GM18907 (cell line): Measurements from ENCODE around the gene ZBED3.

Source experiments
- ATAC-seq: cut with Tn5 transposase; IDR thresholded peaks from one replicate; pipeline ENCODE4 v1.9.1; 2021; ENCODE audit warnings: mild to moderate bottlenecking, moderate library complexity; ENCODE audit not compliant: unreplicated experiment

The ZBED3 gene

GRCh38 chr5:77077829-77078176 is 9.3 kb downstream of the ZBED3 start:
- no peak for ATAC-seq

- ATAC-seq = peak; percentile 85
Observed at GRCh38 chr5:77076961-77077828, 9.9 kb downstream of the ZBED3 start.

- no peak for ATAC-seq
Observed at GRCh38 chr5:77074745-77075144, 12.3 kb downstream of the ZBED3 start.

DNA sequence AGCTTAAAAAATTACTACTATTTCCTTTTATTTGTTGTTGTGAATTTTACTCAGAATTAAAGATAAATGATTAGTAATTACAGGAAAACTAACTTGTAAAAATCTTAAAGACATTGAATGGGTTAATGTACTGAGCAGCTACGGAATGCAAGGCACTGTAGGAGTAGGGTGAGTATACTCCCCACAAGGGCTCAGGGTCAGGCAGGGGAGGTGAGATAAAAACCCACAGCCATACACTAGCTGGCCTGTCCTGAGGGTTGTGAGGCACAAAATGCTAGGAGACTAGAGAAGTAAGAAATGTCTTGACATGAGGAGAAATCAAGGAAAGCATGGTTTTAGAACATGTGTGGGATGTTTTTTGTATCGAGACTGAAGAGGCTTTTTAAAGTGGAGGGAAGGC is 13.4 kb downstream of the ZBED3 start:
- ATAC-seq = no peak

DNA sequence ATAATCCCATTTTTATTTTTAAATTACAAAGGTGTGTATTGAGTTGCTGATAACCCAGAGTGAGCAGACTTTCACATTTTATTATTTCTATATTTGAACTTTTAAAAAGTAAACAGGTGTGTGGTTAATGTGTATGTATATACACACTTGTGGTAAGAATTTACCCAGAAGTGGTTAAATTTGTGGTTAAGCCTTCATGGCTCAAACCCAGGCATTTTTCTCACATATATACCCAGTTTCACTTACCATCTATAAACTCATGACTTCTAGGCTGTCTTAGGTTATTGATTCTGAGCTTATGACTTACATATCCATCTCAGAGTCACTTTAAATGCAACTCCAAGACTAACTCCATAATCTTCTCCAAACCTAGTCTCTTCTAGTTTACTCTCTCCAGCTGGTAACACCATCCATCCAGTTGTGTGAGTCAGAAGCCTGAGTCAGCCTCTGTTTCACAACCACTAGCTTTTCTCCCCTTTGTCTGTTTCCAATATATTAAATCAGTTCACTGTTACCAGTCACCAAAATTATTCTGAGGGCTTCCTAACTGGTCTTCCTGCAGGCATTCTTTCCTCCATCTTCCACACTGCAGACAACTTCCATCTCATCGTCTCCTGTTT is 20.2 kb downstream of the ZBED3 start:
- ATAC-seq = peak; percentile 74

DNA sequence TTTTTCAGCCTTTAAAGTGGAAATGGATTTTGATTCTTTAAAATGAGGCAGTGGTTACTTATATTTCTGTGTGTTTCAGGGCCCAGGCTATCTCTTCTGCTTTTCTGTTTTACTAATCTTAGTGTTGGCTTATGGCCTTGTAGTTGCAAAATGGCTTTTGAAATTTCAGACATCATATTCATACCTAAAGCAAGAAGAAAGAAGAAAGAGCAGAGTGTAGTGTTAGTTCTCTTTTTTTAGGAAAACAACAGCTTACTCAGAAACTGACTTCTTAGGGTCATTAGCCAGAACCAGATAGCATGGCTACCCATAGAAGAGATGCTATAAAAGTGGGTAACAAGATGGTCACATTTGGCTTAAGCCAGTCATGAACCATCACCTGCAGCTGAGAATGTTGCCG is 20.9 kb downstream of the ZBED3 start:
- peak; percentile 31 for ATAC-seq

DNA sequence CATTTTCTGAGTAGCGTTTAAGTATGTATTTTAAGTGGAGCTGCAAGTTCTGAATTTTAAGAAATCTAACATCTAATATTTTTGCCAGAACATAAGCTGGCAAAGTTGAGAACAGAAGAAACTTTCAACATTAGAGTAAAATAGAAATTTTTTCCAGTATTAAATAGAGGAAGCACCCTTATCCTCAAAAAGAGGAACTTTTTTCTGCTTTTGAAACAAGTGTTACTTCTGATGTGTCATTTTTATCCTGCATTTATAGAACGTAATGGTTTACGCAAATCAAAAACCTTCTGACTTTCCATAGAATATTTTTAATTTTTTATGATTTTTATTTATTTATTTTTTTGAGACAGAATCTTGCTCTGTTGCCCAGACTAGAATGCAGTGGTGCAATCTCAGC is 21.8 kb downstream of the ZBED3 start:
- no peak for ATAC-seq

GRCh38 chr5:77064040-77064439 is 23.0 kb downstream of the ZBED3 start:
- no peak for ATAC-seq

- no peak for ATAC-seq
Observed at GRCh38 chr5:77046416-77047073, 40.5 kb downstream of the ZBED3 start.

GRCh38 chr5:77035950-77036349 is 51.1 kb downstream of the ZBED3 start:
- ATAC-seq = no peak

DNA sequence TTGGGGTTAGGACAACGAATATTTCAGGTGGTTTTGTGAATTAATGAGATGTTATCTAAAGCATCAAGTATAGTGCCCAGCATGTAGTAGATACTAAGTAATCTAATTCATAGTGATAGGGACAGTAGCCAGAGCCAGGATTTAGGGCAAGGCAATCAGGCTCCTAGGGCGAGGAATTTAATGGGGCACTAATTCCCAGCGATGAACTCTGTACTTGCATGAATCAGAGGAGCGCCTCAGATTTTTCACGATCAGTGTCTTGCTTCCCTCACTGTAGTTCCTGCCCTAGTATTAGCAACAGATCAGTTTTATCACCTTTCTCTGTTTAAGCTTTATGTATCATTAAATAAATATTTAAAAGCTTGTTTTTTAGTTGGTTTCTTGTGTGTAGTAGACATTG is 53.7 kb downstream of the ZBED3 start:
- ATAC-seq = no peak

DNA sequence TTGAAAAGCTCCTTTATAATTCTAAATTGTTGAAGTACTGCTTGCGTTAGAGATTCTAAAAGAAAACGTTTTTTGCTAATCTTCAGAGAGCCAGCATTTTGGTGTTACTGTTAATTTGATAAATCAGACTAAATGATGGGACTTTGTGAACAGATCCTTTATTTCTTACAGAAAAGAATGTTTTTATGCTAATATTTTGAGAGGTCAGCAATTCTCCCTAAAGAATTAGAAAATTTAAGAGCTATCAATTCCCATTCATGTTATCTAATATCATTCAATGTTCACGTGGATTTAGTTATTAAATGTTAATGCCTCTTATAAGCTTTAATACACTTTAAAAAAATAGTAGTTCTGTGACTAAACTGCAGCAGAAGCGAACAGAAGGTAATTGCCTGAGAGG is 54.5 kb downstream of the ZBED3 start:
- no peak for ATAC-seq

DNA sequence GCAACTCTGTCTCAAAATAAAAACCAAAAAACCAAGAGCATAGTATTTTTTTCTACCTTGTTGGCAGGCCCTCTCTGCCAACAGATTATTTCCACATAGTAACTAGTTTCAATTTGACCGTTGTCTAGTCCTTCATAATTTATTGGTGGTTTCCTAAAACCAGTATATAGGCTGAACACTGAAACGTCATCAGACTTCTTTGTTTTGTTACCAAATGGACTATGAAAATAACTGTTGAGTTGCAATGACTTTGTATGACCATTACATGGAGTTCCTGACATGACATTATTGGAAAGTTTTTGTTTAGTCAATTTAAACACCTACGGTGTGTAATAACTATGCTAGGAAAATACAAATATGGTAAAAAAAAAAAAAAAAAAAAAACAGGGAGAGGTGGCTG is 55.2 kb downstream of the ZBED3 start:
- ATAC-seq = no peak

DNA sequence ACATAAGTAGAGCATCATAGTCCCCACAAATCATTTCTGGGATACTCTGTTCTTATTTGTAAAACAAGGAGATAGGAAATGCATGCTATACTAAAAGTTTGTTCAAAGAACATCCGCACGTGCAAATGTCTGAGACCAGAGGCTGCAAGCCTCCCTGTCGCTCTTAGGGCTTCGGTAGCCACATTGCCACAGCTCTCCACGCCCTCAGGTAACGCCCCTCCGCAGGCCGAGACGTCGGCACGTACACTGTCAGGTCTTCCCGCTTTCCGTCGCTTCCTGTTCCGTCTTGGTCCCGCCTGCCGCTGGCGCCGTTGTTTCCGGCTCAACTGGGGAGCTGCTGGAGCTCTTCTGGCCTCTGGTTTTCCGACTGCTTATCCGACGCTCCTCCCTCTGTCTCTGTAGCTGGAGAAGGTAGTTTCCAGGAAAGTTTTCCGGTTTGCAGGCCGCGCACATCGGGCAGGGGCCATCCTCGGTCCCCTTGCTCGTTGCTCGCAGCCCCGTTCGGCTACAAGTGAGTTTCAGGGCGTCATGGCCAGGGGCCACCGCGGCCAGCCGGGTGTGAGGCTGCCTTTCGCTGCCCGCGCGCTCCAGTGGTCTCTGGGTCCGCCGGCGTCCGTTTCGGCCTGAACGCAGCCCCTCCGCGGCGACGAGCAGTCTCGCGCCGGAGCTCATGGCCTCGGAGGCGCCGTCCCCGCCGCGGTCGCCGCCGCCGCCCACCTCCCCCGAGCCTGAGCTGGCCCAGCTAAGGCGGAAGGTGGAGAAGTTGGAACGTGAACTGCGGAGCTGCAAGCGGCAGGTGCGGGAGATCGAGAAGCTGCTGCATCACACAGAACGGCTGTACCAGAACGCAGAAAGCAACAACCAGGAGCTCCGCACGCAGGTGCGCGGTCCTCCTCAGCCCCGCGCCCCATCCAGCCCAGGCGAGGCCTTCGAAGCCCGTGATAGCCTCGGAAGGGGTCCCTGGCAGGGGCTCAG is 56.7 kb downstream of the ZBED3 start, which contains the start of gene AGGF1:
Gene AGGF1 (plus strand): TSS at position 308 of the 975 bp plus-strand sequence. CDS start 363 bp downstream, at position 671.
- peak; percentile 96 for ATAC-seq

DNA sequence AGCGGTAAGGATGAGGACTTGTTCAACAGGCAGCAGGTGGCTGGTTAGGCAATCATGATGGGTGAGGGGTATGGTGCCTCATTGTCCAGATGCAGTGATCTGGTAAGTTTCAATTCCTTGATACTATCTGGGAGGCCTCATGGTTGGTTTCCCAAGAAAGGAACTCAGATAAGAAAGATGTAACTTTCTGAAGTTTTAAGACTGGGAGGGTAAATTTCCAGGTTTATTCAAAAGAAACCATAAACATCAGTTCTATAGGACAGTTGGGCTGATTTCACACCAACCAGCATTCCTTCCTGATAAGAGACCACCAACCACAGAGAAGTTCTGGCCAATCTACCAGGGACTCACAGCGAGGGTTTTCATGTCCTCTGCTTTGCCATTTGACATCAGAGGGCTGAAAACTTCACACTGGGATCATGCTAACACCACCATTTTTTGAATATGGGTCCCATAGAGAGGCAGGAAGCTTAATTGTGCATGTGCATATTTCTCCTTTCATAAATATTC is 57.7 kb downstream of the ZBED3 start:
- ATAC-seq = no peak

DNA sequence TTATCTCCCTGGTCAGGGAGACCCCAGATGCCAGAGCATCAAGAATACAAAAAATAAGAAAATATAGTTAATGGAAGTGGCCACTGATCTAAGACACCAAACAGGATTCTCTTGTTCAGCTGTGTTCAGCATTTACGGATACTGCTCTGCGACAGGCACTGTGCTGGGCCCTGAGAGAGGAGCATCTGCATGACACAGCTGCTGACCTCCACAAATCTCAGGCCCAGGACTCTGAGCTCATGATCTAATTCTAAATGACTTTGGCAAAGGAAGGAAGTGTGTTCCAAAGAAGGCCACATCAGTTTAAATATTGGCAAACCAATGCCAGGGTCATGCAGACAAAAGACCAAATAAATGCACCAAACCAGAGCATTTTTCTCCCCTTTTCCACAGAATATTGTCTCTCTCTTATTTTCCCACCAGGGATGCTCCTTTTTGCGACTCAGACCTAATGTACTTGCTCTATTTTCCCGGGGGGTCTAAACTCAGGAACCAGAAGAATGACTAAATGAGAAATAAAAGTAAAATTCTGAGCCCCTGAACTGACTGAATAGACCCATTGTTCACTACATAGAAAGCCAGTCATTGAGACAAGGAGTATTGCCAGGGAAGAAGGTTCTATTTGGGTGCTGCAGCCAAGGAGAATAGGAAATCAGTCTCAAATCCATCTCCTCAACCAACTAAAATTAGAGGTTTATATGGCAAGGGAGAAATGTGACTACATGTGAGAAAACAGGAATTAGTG is 58.3 kb downstream of the ZBED3 start:
- ATAC-seq = no peak

GRCh38 chr5:77024490-77024889 is 62.6 kb downstream of the ZBED3 start:
- no peak for ATAC-seq

GRCh38 chr5:77022511-77023417 is 64.3 kb downstream of the ZBED3 start:
- ATAC-seq = no peak
